ENCODE data around the gene TRIM69.

The TRIM69 gene

GRCh38 chr15:44808557-44808956 lies 72.2 kb downstream of the TRIM69 start:
- DNase-seq (ENCODE audit: low read depth), result no peak

- no peak for DNase-seq (ENCODE audit: low read depth)
Measured at GRCh38 chr15:44810237-44810636, 73.9 kb downstream of the TRIM69 start.

GRCh38 chr15:44811337-44811736 lies 75.0 kb downstream of the TRIM69 start:
- no peak for DNase-seq (ENCODE audit: low read depth)

GRCh38 chr15:44812029-44812517 lies 75.7 kb downstream of the TRIM69 start:
- DNase-seq (ENCODE audit: low read depth), result no peak

- no peak for DNase-seq (ENCODE audit: low read depth)
Measured at GRCh38 chr15:44813231-44813630, 76.9 kb downstream of the TRIM69 start.
